Measurements from ENCODE around the gene ADGRL3. TPM values are rescaled to one million over a fixed set of nuclear protein-coding genes. Genes with fewer than 3 reads are reported as not detected.

ADGRL3 gene
- total and polyA plus RNA-seq, 4 donors: 0.07 to 1.7 (median 0.82) TPM

- TF ChIP-seq, protein P1, sequence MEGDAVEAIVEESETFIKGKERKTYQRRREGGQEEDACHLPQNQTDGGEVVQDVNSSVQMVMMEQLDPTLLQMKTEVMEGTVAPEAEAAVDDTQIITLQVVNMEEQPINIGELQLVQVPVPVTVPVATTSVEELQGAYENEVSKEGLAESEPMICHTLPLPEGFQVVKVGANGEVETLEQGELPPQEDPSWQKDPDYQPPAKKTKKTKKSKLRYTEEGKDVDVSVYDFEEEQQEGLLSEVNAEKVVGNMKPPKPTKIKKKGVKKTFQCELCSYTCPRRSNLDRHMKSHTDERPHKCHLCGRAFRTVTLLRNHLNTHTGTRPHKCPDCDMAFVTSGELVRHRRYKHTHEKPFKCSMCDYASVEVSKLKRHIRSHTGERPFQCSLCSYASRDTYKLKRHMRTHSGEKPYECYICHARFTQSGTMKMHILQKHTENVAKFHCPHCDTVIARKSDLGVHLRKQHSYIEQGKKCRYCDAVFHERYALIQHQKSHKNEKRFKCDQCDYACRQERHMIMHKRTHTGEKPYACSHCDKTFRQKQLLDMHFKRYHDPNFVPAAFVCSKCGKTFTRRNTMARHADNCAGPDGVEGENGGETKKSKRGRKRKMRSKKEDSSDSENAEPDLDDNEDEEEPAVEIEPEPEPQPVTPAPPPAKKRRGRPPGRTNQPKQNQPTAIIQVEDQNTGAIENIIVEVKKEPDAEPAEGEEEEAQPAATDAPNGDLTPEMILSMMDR (IDR thresholded peaks at IDR 0.05; ENCODE audit: low read depth, low read length, missing input control): no peak
- no peak for TF ChIP-seq FOXA1 (IDR thresholded peaks at IDR 0.05)
These were observed 917.8 kb downstream of the ADGRL3 start (continued) for GRCh38 chr4:62117886-62118285.

- Histone ChIP-seq H3K4me3 (ENCODE audit: low read depth in 1 of 3, low read length in 3 of 3) (no peak overlapping the region), H3K9ac (ENCODE audit: low read depth in 1 of 2, low read length in 2 of 2) (no peak overlapping the region), H3K27me3 (ENCODE audit: control insufficient read depth in 4 of 4, insufficient read depth in 4 of 4, low read length in 3 of 4) (no peaks in the 10 kb centered on the region), H3K4me1 (ENCODE audit: control insufficient read depth in 4 of 4, insufficient read depth in 4 of 4, low read length in 3 of 4) (no peaks in the 10 kb centered on the region), H3K36me3 (ENCODE audit: control insufficient read depth in 4 of 4, insufficient read depth in 3 of 4, low read depth in 1 of 4, low read length in 3 of 4) (no peaks in the 10 kb centered on the region), H3K9me3 (ENCODE audit: control insufficient read depth in 4 of 4, low read length in 3 of 4) (no peaks in the 10 kb centered on the region), H3K27ac (ENCODE audit: low read depth in 1 of 2, low read length in 2 of 2) (no peak overlapping the region)
- TF ChIP-seq TAF1 (conservative IDR thresholded peaks at IDR 0.05) (no peak), JUND (IDR thresholded peaks at IDR 0.05) (no peak), NR2F2 (IDR thresholded peaks at IDR 0.05) (no peak), ATF3 (IDR thresholded peaks at IDR 0.05) (no peak)
- WGBS: 75% methylated on average over 2 of the region's 2 CpGs
- no peak for DNase-seq (ENCODE audit: low spot score)
These were observed 918.4 kb downstream of the ADGRL3 start for GRCh38 chr4:62118558-62118957.

DNA sequence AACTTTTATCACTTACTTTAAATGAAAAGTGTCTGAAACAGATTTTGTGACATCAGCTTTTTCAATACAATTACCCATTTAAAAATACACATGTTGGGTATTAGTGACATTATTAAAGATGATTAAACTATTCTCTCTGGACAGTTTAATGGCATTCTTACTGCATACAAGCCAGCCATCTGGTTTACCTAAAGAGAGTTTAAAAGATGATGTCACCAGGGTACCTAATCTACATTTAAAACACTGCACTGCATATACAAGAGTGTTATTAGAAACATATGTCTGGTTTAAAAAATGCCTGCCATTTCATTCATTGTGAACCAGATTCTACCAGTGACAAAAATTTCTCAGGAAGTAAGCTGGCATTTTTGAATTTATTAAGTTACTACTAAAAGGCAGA lies 919.1 kb downstream of the ADGRL3 start:
- H3K27ac ChIP-seq (ENCODE audit: low read depth in 1 of 2, low read length in 2 of 2): no peak overlapping the region
- no peaks in the 10 kb centered on the region for H3K9me3 ChIP-seq (ENCODE audit: control insufficient read depth in 4 of 4, low read length in 3 of 4)
- H3K36me3 ChIP-seq (ENCODE audit: control insufficient read depth in 4 of 4, insufficient read depth in 3 of 4, low read depth in 1 of 4, low read length in 3 of 4): no peaks in the 10 kb centered on the region
- no peak overlapping the region for H3K9ac ChIP-seq (ENCODE audit: low read depth in 1 of 2, low read length in 2 of 2)
- no peak for DNase-seq (ENCODE audit: low spot score)
- TF ChIP-seq JUND (IDR thresholded peaks at IDR 0.05) (no peak), MAX (IDR thresholded peaks at IDR 0.05) (no peak), NR2F2 (IDR thresholded peaks at IDR 0.05) (no peak), ATF3 (IDR thresholded peaks at IDR 0.05) (no peak), HNF4A (conservative IDR thresholded peaks at IDR 0.05) (no peak), RAD21 (IDR thresholded peaks at IDR 0.05) (no peak), SP1 (IDR thresholded peaks at IDR 0.05) (no peak)
- H3K4me3 ChIP-seq (ENCODE audit: low read depth in 1 of 3, low read length in 3 of 3): no peak overlapping the region
- no peaks in the 10 kb centered on the region for H3K4me1 ChIP-seq (ENCODE audit: control insufficient read depth in 4 of 4, insufficient read depth in 4 of 4, low read length in 3 of 4)
- no peaks in the 10 kb centered on the region for H3K27me3 ChIP-seq (ENCODE audit: control insufficient read depth in 4 of 4, insufficient read depth in 4 of 4, low read length in 3 of 4)

GRCh38 chr4:62126064-62126732 lies 926.1 kb downstream of the ADGRL3 start:
- Histone ChIP-seq H3K27ac (ENCODE audit: low read depth in 1 of 2, low read length in 2 of 2) (no peak overlapping the region), H3K4me3 (ENCODE audit: low read depth in 1 of 3, low read length in 3 of 3) (no peak overlapping the region), H3K27me3 (ENCODE audit: control insufficient read depth in 4 of 4, insufficient read depth in 4 of 4, low read length in 3 of 4) (no peaks in the 10 kb centered on the region), H3K36me3 (ENCODE audit: control insufficient read depth in 4 of 4, insufficient read depth in 3 of 4, low read depth in 1 of 4, low read length in 3 of 4) (no peaks in the 10 kb centered on the region), H3K9me3 (ENCODE audit: control insufficient read depth in 4 of 4, low read length in 3 of 4) (peaks cover 0 to 2% (median under 1%) of the 10 kb centered on the region in 4 donors), H3K9ac (ENCODE audit: low read depth in 1 of 2, low read length in 2 of 2) (no peak overlapping the region), H3K4me1 (ENCODE audit: control insufficient read depth in 4 of 4, insufficient read depth in 4 of 4, low read length in 3 of 4) (no peaks in the 10 kb centered on the region)
- no peak for DNase-seq (ENCODE audit: low spot score)
- TF ChIP-seq RAD21 (IDR thresholded peaks at IDR 0.05) (no peak), EGR1 (IDR thresholded peaks at IDR 0.05; ENCODE audit: low read depth in 2 of 2) (no peak), YY1 (IDR thresholded peaks at IDR 0.05) (no peak), ZBTB33 (IDR thresholded peaks at IDR 0.05) (no peak), JUND (IDR thresholded peaks at IDR 0.05) (no peak), ATF3 (IDR thresholded peaks at IDR 0.05) (no peak), SP1 (IDR thresholded peaks at IDR 0.05) (no peak), RXRA (IDR thresholded peaks at IDR 0.05) (no peak), MAX (IDR thresholded peaks at IDR 0.05) (no peak), FOXA2 (IDR thresholded peaks at IDR 0.05) (no peak), HNF4A (conservative IDR thresholded peaks at IDR 0.05) (no peak)
- TF ChIP-seq, protein P1 (IDR thresholded peaks at IDR 0.05; ENCODE audit: low read depth, low read length, missing input control): no peak

Data from liver (tissue), 9 donors.